AG09319 (cell line): ENCODE data around the gene CERCAM.
"Not testable (repeated sequence)": the region's sequence is repeated elsewhere in the genome, so short reads cannot be mapped to it uniquely, and the experiment has no call there.

Experiments used
- DNase-seq: peaks from one replicate; pipeline ENCODE4 v3.0.0-alpha.2; 2010; ENCODE audit warnings: low read depth; ENCODE audit errors: extremely low read depth
- TF ChIP-seq, protein P1 (sequence below): IDR thresholded peaks from 2 replicates; pipeline ENCODE4 v1.5.1; 2011; ENCODE audit warnings: low read depth, mild to moderate bottlenecking, inconsistent platforms, low read length, moderate library complexity

Gene CERCAM

DNA sequence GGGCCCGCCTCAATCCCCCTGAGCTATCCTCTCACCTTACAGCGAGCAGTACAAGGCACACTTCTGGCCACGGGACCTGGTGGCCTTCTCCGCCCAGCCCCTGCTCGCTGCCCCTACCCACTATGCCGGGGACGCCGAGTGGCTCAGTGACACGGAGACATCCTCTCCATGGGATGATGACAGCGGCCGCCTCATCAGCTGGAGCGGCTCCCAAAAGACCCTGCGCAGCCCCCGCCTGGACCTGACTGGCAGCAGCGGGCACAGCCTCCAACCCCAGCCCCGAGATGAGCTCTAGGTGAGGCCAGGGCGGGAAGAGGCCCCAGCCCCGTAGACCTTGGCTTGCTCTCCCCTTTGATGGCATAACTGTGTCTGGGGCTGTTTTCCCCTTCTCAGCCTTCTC lies 15.0 kb downstream of the CERCAM start:
- TF ChIP-seq, protein P1, sequence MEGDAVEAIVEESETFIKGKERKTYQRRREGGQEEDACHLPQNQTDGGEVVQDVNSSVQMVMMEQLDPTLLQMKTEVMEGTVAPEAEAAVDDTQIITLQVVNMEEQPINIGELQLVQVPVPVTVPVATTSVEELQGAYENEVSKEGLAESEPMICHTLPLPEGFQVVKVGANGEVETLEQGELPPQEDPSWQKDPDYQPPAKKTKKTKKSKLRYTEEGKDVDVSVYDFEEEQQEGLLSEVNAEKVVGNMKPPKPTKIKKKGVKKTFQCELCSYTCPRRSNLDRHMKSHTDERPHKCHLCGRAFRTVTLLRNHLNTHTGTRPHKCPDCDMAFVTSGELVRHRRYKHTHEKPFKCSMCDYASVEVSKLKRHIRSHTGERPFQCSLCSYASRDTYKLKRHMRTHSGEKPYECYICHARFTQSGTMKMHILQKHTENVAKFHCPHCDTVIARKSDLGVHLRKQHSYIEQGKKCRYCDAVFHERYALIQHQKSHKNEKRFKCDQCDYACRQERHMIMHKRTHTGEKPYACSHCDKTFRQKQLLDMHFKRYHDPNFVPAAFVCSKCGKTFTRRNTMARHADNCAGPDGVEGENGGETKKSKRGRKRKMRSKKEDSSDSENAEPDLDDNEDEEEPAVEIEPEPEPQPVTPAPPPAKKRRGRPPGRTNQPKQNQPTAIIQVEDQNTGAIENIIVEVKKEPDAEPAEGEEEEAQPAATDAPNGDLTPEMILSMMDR: no peak
- no peak for DNase-seq

DNA sequence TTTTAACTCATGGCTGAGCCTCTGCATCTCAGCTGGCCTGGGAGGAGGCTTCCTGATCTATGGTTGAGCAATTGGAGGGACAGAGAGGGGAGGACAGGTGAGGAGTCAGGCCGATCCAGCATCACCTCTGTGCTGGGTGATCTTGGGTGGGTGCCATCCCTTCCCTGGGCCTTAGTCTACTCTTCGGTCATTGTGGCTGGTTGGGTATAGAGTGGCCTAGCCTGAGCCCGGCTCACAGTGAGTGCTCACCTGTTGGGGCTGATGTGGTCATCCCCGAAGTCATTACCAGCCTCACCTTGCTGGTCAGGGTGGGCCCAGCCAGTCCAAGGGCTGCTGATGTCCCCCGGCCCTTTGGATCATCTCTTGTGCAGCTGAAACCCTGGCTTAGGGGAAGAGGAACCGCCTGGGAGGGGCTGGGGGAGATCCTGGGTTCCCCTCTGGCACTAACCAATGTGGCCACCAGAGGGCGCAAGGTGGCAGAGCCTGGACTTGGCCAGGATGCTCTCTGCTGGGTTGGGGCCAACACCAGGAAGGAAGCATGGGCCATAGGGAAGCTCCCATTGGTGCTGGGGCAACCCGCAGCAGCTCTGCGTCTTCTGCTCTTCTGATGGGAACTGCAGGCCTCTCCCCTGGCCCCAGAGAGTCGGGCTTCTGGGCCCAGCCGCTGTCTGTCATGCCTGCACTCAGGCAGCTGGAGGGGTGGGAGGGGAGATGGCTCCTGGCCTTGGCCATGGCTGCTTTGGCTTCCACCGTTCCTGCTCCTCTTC lies 17.9 kb downstream of the CERCAM start:
- TF ChIP-seq, protein P1: peak; percentile 96
- DNase-seq: no peak

DNA sequence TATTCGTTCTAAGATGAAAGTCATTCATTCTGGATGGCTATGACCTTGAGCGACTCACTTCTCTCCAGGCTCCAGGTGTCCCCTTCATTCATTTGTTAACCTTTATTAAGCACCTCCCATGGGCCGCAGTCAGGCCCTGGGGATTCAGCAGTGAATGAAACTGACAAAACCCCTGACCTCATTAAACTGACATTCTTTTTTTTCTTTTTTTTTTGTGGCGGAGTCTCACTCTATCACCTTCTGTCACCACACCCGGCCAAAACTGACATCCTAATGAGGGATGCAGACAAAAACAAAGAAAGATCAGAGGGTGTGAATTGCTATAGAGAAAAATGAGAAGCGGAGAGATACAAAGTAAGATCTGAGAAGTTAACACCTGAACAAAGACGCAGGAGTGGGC lies 18.6 kb downstream of the CERCAM start:
- no peak for DNase-seq
- TF ChIP-seq, protein P1: no peak

DNA sequence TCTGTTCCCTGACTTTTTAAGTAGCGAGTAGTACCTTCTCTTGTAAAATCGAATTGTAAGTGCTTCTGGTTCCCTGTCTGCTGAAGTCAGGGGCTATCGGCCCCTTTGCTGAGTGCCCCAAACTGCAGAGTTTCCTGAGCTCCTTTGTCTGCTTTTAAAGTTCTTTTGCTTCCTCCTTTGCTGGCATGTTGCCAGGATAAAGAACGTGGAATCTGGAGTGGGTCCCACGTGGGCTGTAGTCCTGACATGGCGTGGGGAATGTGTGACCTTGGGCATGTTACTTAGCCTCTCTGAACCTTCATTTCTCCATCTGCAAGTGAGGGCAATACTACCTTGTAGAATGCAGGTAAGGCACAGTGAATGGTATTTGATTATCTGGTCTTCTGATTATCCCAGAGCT lies 21.5 kb downstream of the CERCAM start:
- TF ChIP-seq, protein P1: no peak
- no peak for DNase-seq

DNA sequence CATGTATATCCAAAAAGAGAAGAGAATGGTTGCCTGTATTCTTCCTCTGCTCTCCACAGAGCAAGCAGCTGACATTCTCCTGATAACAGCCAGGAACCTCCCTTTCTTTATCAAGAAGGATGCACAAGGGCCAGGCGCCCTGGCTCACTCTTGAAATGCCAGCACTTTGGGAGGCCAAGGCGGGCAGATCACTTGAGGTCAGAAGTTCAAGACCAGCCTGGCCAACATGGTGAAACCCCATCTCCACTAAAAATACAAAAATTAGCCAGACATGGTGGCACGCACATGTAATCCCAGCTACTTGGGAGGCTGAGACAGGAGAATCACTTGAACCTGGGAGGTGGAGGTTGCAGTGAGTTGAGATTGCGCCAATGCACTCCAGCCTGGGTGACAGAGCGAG lies 25.8 kb downstream of the CERCAM start:
- DNase-seq: not testable (repeated sequence)

DNA sequence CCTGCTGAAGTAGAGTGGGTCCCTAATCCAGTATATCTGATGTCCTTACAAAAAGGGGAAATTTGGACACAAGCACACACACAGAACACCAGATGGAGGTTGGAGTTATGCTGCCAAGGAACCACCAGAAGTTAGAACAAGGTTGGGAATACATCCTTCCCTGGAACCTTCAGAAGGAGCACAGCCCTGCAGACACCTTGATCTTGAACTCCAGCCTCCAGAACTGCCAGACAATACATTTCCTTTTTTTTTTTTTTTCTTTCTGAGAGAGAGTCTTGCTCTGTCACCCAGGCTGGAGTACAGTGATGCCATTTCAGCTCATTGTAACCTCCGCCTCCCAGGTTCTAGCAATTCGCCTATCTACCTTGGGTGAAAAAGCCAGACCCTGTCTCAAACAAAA lies 28.1 kb downstream of the CERCAM start:
- DNase-seq: no peak
- TF ChIP-seq, protein P1: no peak

DNA sequence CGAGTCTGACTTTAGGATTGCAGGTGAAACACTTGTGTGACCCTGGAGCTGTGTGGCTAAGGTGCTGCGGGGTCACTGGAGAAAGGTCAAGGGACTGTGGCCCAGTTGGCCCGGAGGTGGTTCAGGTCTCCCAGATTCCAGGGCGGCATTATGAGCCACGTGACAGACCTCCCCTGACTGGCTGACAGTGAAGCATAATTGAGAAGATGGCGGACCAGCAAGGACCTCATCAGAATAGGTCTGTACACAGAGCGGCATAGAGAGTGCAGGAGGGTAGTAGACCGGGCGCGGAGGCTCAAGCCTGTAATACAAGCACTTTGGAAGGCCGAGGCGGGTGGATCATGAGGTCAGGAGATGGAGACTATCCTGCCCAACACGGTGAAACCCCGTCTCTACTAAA lies 34.3 kb downstream of the CERCAM start:
- no peak for DNase-seq
- TF ChIP-seq, protein P1: no peak
